Glutamatergic neuron (in vitro differentiated cells): ENCODE results near the gene PTPRN2. TPM values are rescaled to one million over a fixed set of nuclear protein-coding genes. Genes with fewer than 3 reads are reported as not detected.

Source experiments
- DNase-seq: peaks from one replicate; pipeline ENCODE4 v3.0.0; 2022
- H3K27ac Mint-ChIP-seq: one replicate; pipeline ENCODE4 v1.8.0; 2020; ENCODE audit warnings: mild to moderate bottlenecking, mixed read lengths, inconsistent platforms; ENCODE audit not compliant: unreplicated experiment
- H3K27me3 Mint-ChIP-seq: one replicate; pipeline ENCODE4 v1.8.0; 2020; ENCODE audit warnings: mild to moderate bottlenecking, moderate library complexity, mixed read lengths, inconsistent platforms; ENCODE audit not compliant: unreplicated experiment
- H3K36me3 Mint-ChIP-seq: one replicate; pipeline ENCODE4 v1.8.0; 2020; ENCODE audit warnings: mild to moderate bottlenecking, mixed read lengths, inconsistent platforms; ENCODE audit not compliant: unreplicated experiment
- H3K4me1 Mint-ChIP-seq: one replicate; pipeline ENCODE4 v1.8.0; 2020; ENCODE audit warnings: mild to moderate bottlenecking, low read depth, mixed read lengths, inconsistent platforms; ENCODE audit not compliant: unreplicated experiment
- H3K4me3 Mint-ChIP-seq: one replicate; pipeline ENCODE4 v1.8.0; 2020; ENCODE audit warnings: mild to moderate bottlenecking, mixed read lengths, inconsistent platforms; ENCODE audit not compliant: unreplicated experiment
- H3K9me3 Mint-ChIP-seq: one replicate; pipeline ENCODE4 v1.8.0; 2020; ENCODE audit warnings: mild to moderate bottlenecking, moderate library complexity, mixed read lengths, inconsistent platforms; ENCODE audit not compliant: unreplicated experiment
- CTCF ChIP-seq: fragments of 200-600 bp; sonication (generic); IDR thresholded peaks from one replicate; pipeline ENCODE4 v1.5.0; 2021; ENCODE audit not compliant: partially characterized antibody, unreplicated experiment
- total RNA-seq: library from RNA; stranded (reverse); fragmentation: NEBNext Ultra II Directional; extraction: Animal tissue kit (Norgen Biotek cat#: 25700); gene quantifications from one replicate; pipeline ENCODE4 v1.2.1, GENCODE V29; 2021; ENCODE audit not compliant: unreplicated experiment

The PTPRN2 gene
- total RNA-seq, 1 donor from 2014 or later: 49.0 TPM

- H3K27me3 Mint-ChIP-seq: peaks cover 7% of the 10 kb centered on the region
- H3K36me3 Mint-ChIP-seq: peaks cover 15% of the 10 kb centered on the region
- H3K4me3 Mint-ChIP-seq: no peak overlapping the region
- H3K9me3 Mint-ChIP-seq: peaks cover 8% of the 10 kb centered on the region
- TF ChIP-seq CTCF: no peak
- no peak for DNase-seq
- H3K27ac Mint-ChIP-seq: no peak overlapping the region
- no peaks in the 10 kb centered on the region for H3K4me1 Mint-ChIP-seq
Observed at GRCh38 chr7:158042156-158042880, 545.3 kb downstream of the PTPRN2 start.

GRCh38 chr7:158040199-158040598 lies 547.4 kb downstream of the PTPRN2 start:
- DNase-seq: no peak
- H3K36me3 Mint-ChIP-seq: peaks cover 15% of the 10 kb centered on the region
- H3K27me3 Mint-ChIP-seq: peaks cover 7% of the 10 kb centered on the region
- TF ChIP-seq CTCF: no peak
- H3K4me3 Mint-ChIP-seq: no peak overlapping the region
- H3K4me1 Mint-ChIP-seq: no peaks in the 10 kb centered on the region
- no peak overlapping the region for H3K27ac Mint-ChIP-seq
- peaks cover 6% of the 10 kb centered on the region for H3K9me3 Mint-ChIP-seq

- peaks cover 8% of the 10 kb centered on the region for H3K9me3 Mint-ChIP-seq
- peaks cover 18% of the 10 kb centered on the region for H3K36me3 Mint-ChIP-seq
- H3K4me1 Mint-ChIP-seq: no peaks in the 10 kb centered on the region
- no peak overlapping the region for H3K4me3 Mint-ChIP-seq
- no peak overlapping the region for H3K27ac Mint-ChIP-seq
- peaks cover 7% of the 10 kb centered on the region for H3K27me3 Mint-ChIP-seq
- DNase-seq: no peak
- no peak for TF ChIP-seq CTCF
Observed at GRCh38 chr7:158039270-158039669, 548.4 kb downstream of the PTPRN2 start.

GRCh38 chr7:158037211-158037610 lies 550.4 kb downstream of the PTPRN2 start:
- Mint-ChIP-seq H3K36me3 (peaks cover 28% of the 10 kb centered on the region), H3K27me3 (peaks cover 11% of the 10 kb centered on the region)

More at GRCh38 chr7:158037211-158037610, 550.4 kb downstream of the PTPRN2 start:
- Mint-ChIP-seq H3K4me1 (peaks cover 4% of the 10 kb centered on the region), H3K9me3 (peaks cover 14% of the 10 kb centered on the region), H3K4me3 (no peak overlapping the region), H3K27ac (no peak overlapping the region)
- DNase-seq: no peak
- no peak for TF ChIP-seq CTCF
